HCT116 (cell line): Measurements from ENCODE around the gene DLG5. TPM values are rescaled to one million over a fixed set of nuclear protein-coding genes. Genes with fewer than 3 reads are reported as not detected.

ENCODE experiments used
- ATAC-seq: fragments of 200-7000 bp; cut with Tn5 transposase; 2 replicates; pipeline ENCODE4 v1.9.1; 2020; ENCODE audit warnings: mild to moderate bottlenecking, moderate library complexity
- BruUV-seq: library from RNA; stranded (reverse); fragments of 400-500 nt; replicated peaks from 2 replicates; lab custom pipeline; 2021; lab: Mats Ljungman, UMichigan
- CTCF ChIA-PET: fragments of 300-600 bp; sonication (Branson Sonifier 250); formaldehyde crosslinking; loops from one replicate; lab custom pipeline; 2021; ENCODE audit warnings: antibody characterized with exemption; lab: Charles Lee
- POLR2A ChIA-PET: fragments of 300-600, 350-600 bp; sonication (Branson Sonifier 250); formaldehyde crosslinking; loops from one replicate; lab custom pipeline; 2021; ENCODE audit warnings: antibody characterized with exemption; lab: Charles Lee
- RAD21 ChIA-PET, 2 experiments: fragments of 300-600 bp; sonication (Branson Sonifier 250); formaldehyde crosslinking; loops; one replicate each; lab custom pipeline; 2023; ENCODE audit warnings: low total read pairs in 2 of 2; ENCODE audit not compliant: uncharacterized antibody in 2 of 2, unreplicated experiment in 2 of 2, low non-redundant PET in 1 of 2; lab: Charles Lee
- DNase-seq: peaks from one replicate; pipeline ENCODE4 v3.0.0-alpha.2; 2010; ENCODE audit warnings: low read depth, low spot score
- H2AFZ ChIP-seq: fragments of 200-600 bp; shearing (Covaris generic), sonication (generic); 2 replicates; pipeline ENCODE4 v1.6.1; 2017; ENCODE audit warnings: low read depth, mixed run types, mixed read lengths, antibody characterized with exemption, low read length; ENCODE audit not compliant: poor library complexity, severe bottlenecking
- H3K27ac ChIP-seq: 2 replicates; pipeline ENCODE4 v1.5.1; 2012; ENCODE audit warnings: low read depth, low read length
- H3K27me3 ChIP-seq: fragments of 200-600 bp; sonication (generic); 2 replicates; pipeline ENCODE4 v1.6.1; 2016; ENCODE audit warnings: mixed run types, low read length, mixed read lengths; ENCODE audit not compliant: insufficient read depth
- H3K36me3 ChIP-seq, 2 experiments: fragments of 200-500 bp in 1 of 2; fragments of 200-600 bp in 1 of 2; sonication (Bioruptor generic) in 1 of 2; sonication (generic) in 1 of 2; 2 replicates each; pipeline versions ENCODE4 v1.5.1 to v1.6.1; 2014 to 2016; ENCODE audit warnings: low read length in 2 of 2, inconsistent platforms in 1 of 2, mixed read lengths in 1 of 2, mixed run types in 1 of 2; ENCODE audit not compliant: insufficient read depth in 2 of 2, control insufficient read depth in 1 of 2
- H3K4me1 ChIP-seq, 2 experiments: fragments of 200-600 bp in 1 of 2; sonication (generic) in 1 of 2; 2 replicates each; pipeline versions ENCODE4 v1.5.1 to v1.6.1; 2012 to 2017; ENCODE audit warnings: low read length in 2 of 2, inconsistent platforms in 1 of 2, mild to moderate bottlenecking in 1 of 2, mixed read lengths in 1 of 2, mixed run types in 1 of 2, moderate library complexity in 1 of 2; ENCODE audit not compliant: insufficient read depth in 2 of 2, control insufficient read depth in 1 of 2
- H3K4me2 ChIP-seq: fragments of 200-600 bp; sonication (generic); 2 replicates; pipeline ENCODE4 v1.6.1; 2017; ENCODE audit warnings: mixed run types, low read length, mixed read lengths
- H3K4me3 ChIP-seq, 2 experiments: fragments of 200-600 bp in 1 of 2; sonication (generic) in 1 of 2; replicated peaks in 1 of 2; 2 replicates each; pipeline ENCODE4 v1.5.1; 2011 to 2016; ENCODE audit warnings: low read length in 2 of 2, control low read depth in 1 of 2, low read depth in 1 of 2, mild to moderate bottlenecking in 1 of 2, mixed read lengths in 1 of 2, mixed run types in 1 of 2
- H3K79me2 ChIP-seq: fragments of 200-600 bp; sonication (generic); 2 replicates; pipeline ENCODE4 v1.6.1; 2017; ENCODE audit warnings: mild to moderate bottlenecking, mixed run types, low read length, moderate library complexity, mixed read lengths; ENCODE audit not compliant: insufficient read depth
- H3K9ac ChIP-seq: fragments of 200-600 bp; sonication (generic); 2 replicates; pipeline ENCODE4 v1.6.1; 2016; ENCODE audit warnings: low read length, mixed read lengths
- H3K9me2 ChIP-seq: fragments of 200-600 bp; sonication (generic), shearing (Covaris generic); 2 replicates; pipeline ENCODE4 v1.6.1; 2017; ENCODE audit warnings: mixed run types, mild to moderate bottlenecking, moderate library complexity; ENCODE audit not compliant: insufficient read depth
- H3K9me3 ChIP-seq, 2 experiments: fragments of 200-500 bp in 1 of 2; fragments of 200-600 bp in 1 of 2; sonication (Bioruptor generic) in 1 of 2; sonication (generic) in 1 of 2; 2 replicates each; pipeline ENCODE4 v1.6.1; 2014 to 2017; ENCODE audit warnings: low read length in 2 of 2, mixed read lengths in 2 of 2, inconsistent platforms in 1 of 2, low read depth in 1 of 2, mild to moderate bottlenecking in 1 of 2, mixed run types in 1 of 2, moderate library complexity in 1 of 2; ENCODE audit not compliant: control insufficient read depth in 1 of 2, insufficient read depth in 1 of 2
- H4K20me1 ChIP-seq: fragments of 200-600 bp; sonication (generic), shearing (Covaris generic); 2 replicates; pipeline ENCODE4 v1.6.1; 2017; ENCODE audit warnings: mixed run types, mild to moderate bottlenecking, moderate library complexity; ENCODE audit not compliant: insufficient read depth
- CBX3 ChIP-seq: IDR thresholded peaks from 2 replicates; pipeline ENCODE4 v1.6.1; 2012; ENCODE audit warnings: low read depth
- CEBPB ChIP-seq: IDR thresholded peaks from 2 replicates; pipeline ENCODE4 v1.6.1; 2012; ENCODE audit warnings: low read depth
- CTCF ChIP-seq, 3 experiments: fragments of 200-600 bp in 1 of 3; sonication (generic) in 1 of 3; IDR thresholded peaks in 2 of 3; conservative IDR thresholded peaks in 1 of 3; 2 replicates each; pipeline ENCODE4 v1.5.1; 2012 to 2017; ENCODE audit warnings: low read depth in 2 of 3, low read length in 2 of 3, antibody characterized with exemption in 1 of 3, borderline replicate concordance in 1 of 3, control low read depth in 1 of 3, mild to moderate bottlenecking in 1 of 3, mixed read lengths in 1 of 3, mixed run types in 1 of 3, moderate library complexity in 1 of 3; ENCODE audit not compliant: insufficient read depth in 1 of 3
- EGR1 ChIP-seq: IDR thresholded peaks from 2 replicates; pipeline ENCODE4 v1.6.1; 2012; ENCODE audit warnings: low read depth
- EZH2 ChIP-seq: fragments of 200-600 bp; sonication (generic); IDR thresholded peaks from 2 replicates; pipeline ENCODE4 v1.6.1; 2017; ENCODE audit warnings: antibody characterized with exemption, mixed run types
- POLR2A ChIP-seq: IDR thresholded peaks from 2 replicates; pipeline ENCODE4 v1.7.0; 2011; ENCODE audit warnings: borderline replicate concordance; ENCODE audit not compliant: insufficient read depth, insufficient read length; ENCODE audit errors: extremely low read depth
- POLR2AphosphoS5 ChIP-seq: IDR thresholded peaks from 2 replicates; pipeline ENCODE4 v1.6.1; 2011; ENCODE audit warnings: mild to moderate bottlenecking, low read depth, low read length, moderate library complexity
- REST ChIP-seq: IDR thresholded peaks from 2 replicates; pipeline ENCODE4 v1.6.1; 2012; ENCODE audit warnings: low read depth
- SIN3A ChIP-seq: IDR thresholded peaks from 2 replicates; pipeline ENCODE4 v1.6.1; 2012; ENCODE audit warnings: low read depth
- TCF7L2 ChIP-seq: IDR thresholded peaks from 2 replicates; pipeline ENCODE4 v1.7.0; 2011; ENCODE audit warnings: borderline replicate concordance, inconsistent platforms; ENCODE audit not compliant: insufficient read depth, insufficient read length; ENCODE audit errors: extremely low read depth
- YY1 ChIP-seq: IDR thresholded peaks from 2 replicates; pipeline ENCODE4 v1.6.1; 2011; ENCODE audit warnings: low read length, low read depth, moderate library complexity, mild to moderate bottlenecking; ENCODE audit not compliant: insufficient replicate concordance; ENCODE audit errors: extremely low read depth
- ZFX ChIP-seq: fragments of 450-650 bp; IDR thresholded peaks from 2 replicates; pipeline ENCODE4 v1.6.1; 2017
- ZNF274 ChIP-seq: fragments of 200-500 bp; sonication (Bioruptor generic); IDR thresholded peaks from 2 replicates; pipeline ENCODE4 v1.6.1; 2014; ENCODE audit warnings: mild to moderate bottlenecking, low read depth, low read length, inconsistent platforms
- intact Hi-C: fragments of 100-400 bp; cut with micrococcal nuclease; formaldehyde crosslinking; loops from 2 replicates; pipeline ENCODE4 v1.10.0; 2022
- total RNA-seq: library from RNA; stranded (reverse); gene quantifications from one replicate; pipeline ENCODE4 v1.2.1, GENCODE V29; 2021; ENCODE audit not compliant: unreplicated experiment

DLG5 gene
- total RNA-seq, 1 experiment from 2014 or later = 44.8 TPM

- intact Hi-C loops = no loop called here
- no peaks in the 10 kb centered on the region for H3K4me1 ChIP-seq
Measured at GRCh38 chr10:77794256-77795142, 132.1 kb downstream of the DLG5 start.

GRCh38 chr10:77793831-77794230 is 132.7 kb downstream of the DLG5 start:
- no TSS peak for BruUV-seq
- Histone ChIP-seq H4K20me1 (no peaks in the 10 kb centered on the region), H3K36me3 (peaks cover 0 to 3% of the 10 kb centered on the region in 2 experiments; a peak in 2 of 4 replicates), H3K9me2 (no peaks in the 10 kb centered on the region), H2AFZ (no peak overlapping the region), H3K9me3 (no peaks in the 10 kb centered on the region), H3K4me3 (no peak overlapping the region), H3K79me2 (no peaks in the 10 kb centered on the region), H3K27ac (no peak overlapping the region), H3K27me3 (no peaks in the 10 kb centered on the region), H3K4me1 (no peaks in the 10 kb centered on the region), H3K9ac (no peak overlapping the region), H3K4me2 (no peak overlapping the region)
- POLR2A ChIA-PET = no interaction called here
- intact Hi-C loops = no loop called here
- ATAC-seq (no peak), DNase-seq (no peak)
- CTCF ChIA-PET = no interaction called here
- RAD21 ChIA-PET = no interaction called here
- TF ChIP-seq CBX3 (no peak), REST (no peak), ZNF274 (no peak), EGR1 (no peak), CTCF (IDR thresholded peaks at IDR 0.05 in 2 of 3, conservative IDR thresholded peaks at IDR 0.05 in 1 of 3; ENCODE audit: borderline replicate concordance in 1 of 3, insufficient read depth in 1 of 3, low read depth in 2 of 3, low read length in 2 of 3) (no peak), POLR2A (no peak), CEBPB (no peak), YY1 (no peak), TCF7L2 (no peak), SIN3A (no peak), EZH2 (no peak), POLR2AphosphoS5 (no peak)

More at GRCh38 chr10:77794256-77795142, 132.1 kb downstream of the DLG5 start:
- no peaks in the 10 kb centered on the region for H3K27me3 ChIP-seq
- H4K20me1 ChIP-seq = no peaks in the 10 kb centered on the region
- no peak overlapping the region for H3K27ac ChIP-seq
- H3K4me2 ChIP-seq = no peak overlapping the region
- H3K9me3 ChIP-seq = no peaks in the 10 kb centered on the region
- BruUV-seq = no TSS peak
- H3K79me2 ChIP-seq = no peaks in the 10 kb centered on the region
- no peak for TF ChIP-seq EZH2
- no peak for TF ChIP-seq ZFX
- DNase-seq (no peak), ATAC-seq (no peak)
- CTCF ChIA-PET = no interaction called here
- no peak overlapping the region for H3K9ac ChIP-seq
- RAD21 ChIA-PET = no interaction called here
- H3K4me3 ChIP-seq = no peak overlapping the region
- no peak overlapping the region for H2AFZ ChIP-seq
- no peaks in the 10 kb centered on the region for H3K9me2 ChIP-seq
- peaks cover 0 to 3% of the 10 kb centered on the region in 2 experiments; a peak in 2 of 4 replicates for H3K36me3 ChIP-seq
- POLR2A ChIA-PET = no interaction called here
